Nephron (organoid): ENCODE measurements around the gene HAX1.

Source experiments
- H3K27ac Mint-ChIP-seq, 3 experiments: 2 replicates each; pipeline ENCODE4 v1.8.0; 2020; ENCODE audit warnings: mixed read lengths in 3 of 3, mild to moderate bottlenecking in 2 of 3, moderate library complexity in 1 of 3
- H3K27me3 Mint-ChIP-seq: 2 replicates; pipeline ENCODE4 v1.8.0; 2021; ENCODE audit warnings: low read depth, mild to moderate bottlenecking, moderate library complexity, mixed read lengths
- H3K36me3 Mint-ChIP-seq: 2 replicates; pipeline ENCODE4 v1.8.0; 2020; ENCODE audit warnings: low read depth, mixed read lengths
- H3K4me1 Mint-ChIP-seq: 2 replicates; pipeline ENCODE4 v1.8.0; 2020; ENCODE audit warnings: mixed read lengths
- H3K4me3 Mint-ChIP-seq, 3 experiments: 2 replicates each; pipeline ENCODE4 v1.8.0; 2020; ENCODE audit warnings: mild to moderate bottlenecking in 3 of 3, mixed read lengths in 3 of 3, moderate library complexity in 2 of 3
- H3K9me3 Mint-ChIP-seq: 2 replicates; pipeline ENCODE4 v1.8.0; 2020; ENCODE audit warnings: mixed read lengths
- CTCF ChIP-seq, 3 experiments: fragments of 200-600 bp; sonication (generic); IDR thresholded peaks; one replicate each; pipeline ENCODE4 v1.5.0; 2021; ENCODE audit warnings: antibody characterized with exemption in 3 of 3; ENCODE audit not compliant: unreplicated experiment in 3 of 3

HAX1 gene

GRCh38 chr1:154324241-154324640, 51.8 kb downstream of the HAX1 start:
- Mint-ChIP-seq H3K4me3 (peak overlapping the region; percentile 93 to 99 (median 98)), H3K27ac (no peak overlapping the region), H3K4me1 (peaks cover 28% of the 10 kb centered on the region), H3K36me3 (no peaks in the 10 kb centered on the region), H3K9me3 (no peaks in the 10 kb centered on the region), H3K27me3 (peaks cover 21% of the 10 kb centered on the region)
- no peak for TF ChIP-seq CTCF (IDR thresholded peaks at IDR 0.05; ENCODE audit: unreplicated experiment in 3 of 3)

- no peaks in the 10 kb centered on the region for H3K36me3 Mint-ChIP-seq
- no peaks in the 10 kb centered on the region for H3K9me3 Mint-ChIP-seq
- TF ChIP-seq CTCF (IDR thresholded peaks at IDR 0.05; ENCODE audit: unreplicated experiment in 3 of 3) = peak; percentile 91 to 95 (median 93)
- peaks cover 35% of the 10 kb centered on the region for H3K4me1 Mint-ChIP-seq
- peak within 1 kb of the TSS; percentile 87 to 98 (median 88) for H3K27ac Mint-ChIP-seq
- H3K4me3 Mint-ChIP-seq = peak within 1 kb of the TSS; percentile 98 to 99 (median 98)
- peaks cover 21% of the 10 kb centered on the region for H3K27me3 Mint-ChIP-seq
Observed at GRCh38 chr1:154324669-154325582, 52.5 kb downstream of the HAX1 start, which contains the start of gene ATP8B2. Gene ATP8B2, plus strand, starts transcription at chr1:154325525. Its CDS starts 2,617 bp downstream, at chr1:154328142.
